ENCODE data around the gene C12orf42.

DNA sequence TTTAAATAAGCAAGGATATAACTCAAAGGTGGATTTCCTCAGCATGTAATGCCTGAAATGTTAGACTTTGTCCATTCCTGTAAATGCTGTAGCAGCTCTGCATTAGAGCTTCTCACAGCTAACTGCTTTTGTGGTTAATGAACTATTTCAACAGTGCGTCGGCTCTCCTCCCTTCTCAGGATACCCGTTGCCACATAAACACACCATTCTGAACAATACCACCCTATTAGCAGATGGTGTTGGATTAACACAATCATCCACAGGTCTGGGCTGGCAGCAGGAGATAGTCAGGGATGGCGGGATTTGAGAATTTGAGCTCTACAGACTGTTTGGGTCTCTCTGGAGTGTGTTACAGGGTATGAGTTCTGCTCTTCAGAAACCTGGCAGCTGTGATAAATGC, 33.5 kb upstream of the C12orf42 start:
- TF ChIP-seq, protein P1, sequence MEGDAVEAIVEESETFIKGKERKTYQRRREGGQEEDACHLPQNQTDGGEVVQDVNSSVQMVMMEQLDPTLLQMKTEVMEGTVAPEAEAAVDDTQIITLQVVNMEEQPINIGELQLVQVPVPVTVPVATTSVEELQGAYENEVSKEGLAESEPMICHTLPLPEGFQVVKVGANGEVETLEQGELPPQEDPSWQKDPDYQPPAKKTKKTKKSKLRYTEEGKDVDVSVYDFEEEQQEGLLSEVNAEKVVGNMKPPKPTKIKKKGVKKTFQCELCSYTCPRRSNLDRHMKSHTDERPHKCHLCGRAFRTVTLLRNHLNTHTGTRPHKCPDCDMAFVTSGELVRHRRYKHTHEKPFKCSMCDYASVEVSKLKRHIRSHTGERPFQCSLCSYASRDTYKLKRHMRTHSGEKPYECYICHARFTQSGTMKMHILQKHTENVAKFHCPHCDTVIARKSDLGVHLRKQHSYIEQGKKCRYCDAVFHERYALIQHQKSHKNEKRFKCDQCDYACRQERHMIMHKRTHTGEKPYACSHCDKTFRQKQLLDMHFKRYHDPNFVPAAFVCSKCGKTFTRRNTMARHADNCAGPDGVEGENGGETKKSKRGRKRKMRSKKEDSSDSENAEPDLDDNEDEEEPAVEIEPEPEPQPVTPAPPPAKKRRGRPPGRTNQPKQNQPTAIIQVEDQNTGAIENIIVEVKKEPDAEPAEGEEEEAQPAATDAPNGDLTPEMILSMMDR (IDR thresholded peaks at IDR 0.05): no peak
- no peak for TF ChIP-seq POLR2A (IDR thresholded peaks at IDR 0.05)

All from body of pancreas (tissue), 4 donors.